Measurements from ENCODE around the gene NRXN2. TPM values are rescaled to one million over a fixed set of nuclear protein-coding genes. Genes with fewer than 3 reads are reported as not detected.
"Not testable (repeated sequence)": the region's sequence is repeated elsewhere in the genome, so short reads cannot be mapped to it uniquely, and the experiment has no call there.

NRXN2 gene
- total RNA-seq, 1 donor from 2014 or later, result not detected

GRCh38 chr11:64711138-64711955, 11.7 kb downstream of the NRXN2 start:
- peaks cover 26% of the 10 kb centered on the region for H3K27me3 ChIP-seq (ENCODE audit: control insufficient read depth, insufficient read depth, low read length)
- no peak for DNase-seq (ENCODE audit: low read depth)
- no peak overlapping the region for H3K4me3 ChIP-seq (ENCODE audit: low read depth, low read length)
- no peak for TF ChIP-seq CTCF (IDR thresholded peaks at IDR 0.05; ENCODE audit: insufficient read depth, low read length, severe bottlenecking)
- no peak for FAIRE-seq
- no peaks in the 10 kb centered on the region for H3K36me3 ChIP-seq (ENCODE audit: control insufficient read depth, insufficient read depth, low read length)

GRCh38 chr11:64710418-64711137, 12.4 kb downstream of the NRXN2 start:
- no peak for TF ChIP-seq CTCF (IDR thresholded peaks at IDR 0.05; ENCODE audit: insufficient read depth, low read length, severe bottlenecking)
- H3K4me3 ChIP-seq (ENCODE audit: low read depth, low read length), result no peak overlapping the region
- H3K36me3 ChIP-seq (ENCODE audit: control insufficient read depth, insufficient read depth, low read length), result no peaks in the 10 kb centered on the region
- peak; percentile 28 for FAIRE-seq
- peaks cover 24% of the 10 kb centered on the region for H3K27me3 ChIP-seq (ENCODE audit: control insufficient read depth, insufficient read depth, low read length)
- peak; percentile 43 for DNase-seq (ENCODE audit: low read depth)

- H3K27me3 ChIP-seq (ENCODE audit: control insufficient read depth, insufficient read depth, low read length), result peaks cover 4% of the 10 kb centered on the region
- H3K36me3 ChIP-seq (ENCODE audit: control insufficient read depth, insufficient read depth, low read length), result no peaks in the 10 kb centered on the region
- no peak for DNase-seq (ENCODE audit: low read depth)
- FAIRE-seq, result no peak
- no peak overlapping the region for H3K4me3 ChIP-seq (ENCODE audit: low read depth, low read length)
- TF ChIP-seq CTCF (IDR thresholded peaks at IDR 0.05; ENCODE audit: insufficient read depth, low read length, severe bottlenecking), result no peak
Measured at GRCh38 chr11:64705501-64705900, 17.5 kb downstream of the NRXN2 start.

- Histone ChIP-seq H3K4me3 (ENCODE audit: low read depth, low read length) (no peak overlapping the region), H3K27me3 (ENCODE audit: control insufficient read depth, insufficient read depth, low read length) (peaks cover 5% of the 10 kb centered on the region), H3K36me3 (ENCODE audit: control insufficient read depth, insufficient read depth, low read length) (no peaks in the 10 kb centered on the region)
- FAIRE-seq, result no peak
- no peak for TF ChIP-seq CTCF (IDR thresholded peaks at IDR 0.05; ENCODE audit: insufficient read depth, low read length, severe bottlenecking)
- no peak for DNase-seq (ENCODE audit: low read depth)
Measured at GRCh38 chr11:64703048-64703447, 19.9 kb downstream of the NRXN2 start.

- H3K36me3 ChIP-seq (ENCODE audit: control insufficient read depth, insufficient read depth, low read length); H3K27me3 ChIP-seq (ENCODE audit: control insufficient read depth, insufficient read depth, low read length); DNase-seq (ENCODE audit: low read depth); H3K4me3 ChIP-seq (ENCODE audit: low read depth, low read length); FAIRE-seq: not testable (repeated sequence)
Measured at GRCh38 chr11:64701956-64702355, 21.0 kb downstream of the NRXN2 start.

GRCh38 chr11:64698427-64698826, 24.6 kb downstream of the NRXN2 start:
- H3K4me3 ChIP-seq (ENCODE audit: low read depth, low read length), result no peak overlapping the region
- TF ChIP-seq CTCF (IDR thresholded peaks at IDR 0.05; ENCODE audit: insufficient read depth, low read length, severe bottlenecking), result no peak
- DNase-seq (ENCODE audit: low read depth) (no peak), FAIRE-seq (no peak)
- H3K36me3 ChIP-seq (ENCODE audit: control insufficient read depth, insufficient read depth, low read length), result no peaks in the 10 kb centered on the region
- H3K27me3 ChIP-seq (ENCODE audit: control insufficient read depth, insufficient read depth, low read length), result peaks cover 16% of the 10 kb centered on the region

Measured in bronchial epithelial cell (primary cell).